ENCODE data around the gene PRTN3.
"Not testable (repeated sequence)": the region's sequence is repeated elsewhere in the genome, so short reads cannot be mapped to it uniquely, and the experiment has no call there.

Gene PRTN3

GRCh38 chr19:890831-891230 lies 50.0 kb downstream of the PRTN3 start:
- no peak for TF ChIP-seq CTCF (IDR thresholded peaks at IDR 0.05; ENCODE audit: low read depth, low read length, missing control alignments)
- no peak for DNase-seq (ENCODE audit: low read depth)
- H3K4me3 ChIP-seq (ENCODE audit: low read depth, low read length) = no peak overlapping the region

GRCh38 chr19:891421-892200 lies 50.8 kb downstream of the PRTN3 start:
- DNase-seq (ENCODE audit: low read depth) = not testable (repeated sequence)
- H3K4me3 ChIP-seq (ENCODE audit: low read depth, low read length) = peak overlapping the region; percentile 93

GRCh38 chr19:892243-892893 lies 51.6 kb downstream of the PRTN3 start:
- no peak for DNase-seq (ENCODE audit: low read depth)
- H3K4me3 ChIP-seq (ENCODE audit: low read depth, low read length) = peak overlapping the region; percentile 93
- no peak for TF ChIP-seq CTCF (IDR thresholded peaks at IDR 0.05; ENCODE audit: low read depth, low read length, missing control alignments)

- TF ChIP-seq CTCF (IDR thresholded peaks at IDR 0.05; ENCODE audit: low read depth, low read length, missing control alignments) = no peak
- DNase-seq (ENCODE audit: low read depth) = peak; percentile 70
- peak within 1 kb of the TSS; percentile 93 for H3K4me3 ChIP-seq (ENCODE audit: low read depth, low read length)
Observed at GRCh38 chr19:892894-893689, 52.3 kb downstream of the PRTN3 start, which contains the start of the genes MED16 and RNU6-9. TSS of gene MED16 (minus strand) at chr19:893187. CDS start at chr19:891131, 2,056 bp downstream. TSS of gene RNU6-9 (plus strand) at chr19:893484.

GRCh38 chr19:896434-896833 lies 55.6 kb downstream of the PRTN3 start:
- TF ChIP-seq CTCF (IDR thresholded peaks at IDR 0.05; ENCODE audit: low read depth, low read length, missing control alignments) = no peak
- H3K4me3 ChIP-seq (ENCODE audit: low read depth, low read length) = no peak overlapping the region

GRCh38 chr19:896999-897398 lies 56.2 kb downstream of the PRTN3 start:
- DNase-seq (ENCODE audit: low read depth) = no peak
- TF ChIP-seq CTCF (IDR thresholded peaks at IDR 0.05; ENCODE audit: low read depth, low read length, missing control alignments) = no peak
- no peak overlapping the region for H3K4me3 ChIP-seq (ENCODE audit: low read depth, low read length)

More at GRCh38 chr19:896434-896833, 55.6 kb downstream of the PRTN3 start:
- DNase-seq (ENCODE audit: low read depth) = no peak
